HG03097 (cell line): Measurements from ENCODE around the gene ZHX3.

Source experiments
- ATAC-seq: cut with Tn5 transposase; IDR thresholded peaks from one replicate; pipeline ENCODE4 v1.9.1; 2021; ENCODE audit not compliant: unreplicated experiment, low FRiP score

The ZHX3 gene

DNA sequence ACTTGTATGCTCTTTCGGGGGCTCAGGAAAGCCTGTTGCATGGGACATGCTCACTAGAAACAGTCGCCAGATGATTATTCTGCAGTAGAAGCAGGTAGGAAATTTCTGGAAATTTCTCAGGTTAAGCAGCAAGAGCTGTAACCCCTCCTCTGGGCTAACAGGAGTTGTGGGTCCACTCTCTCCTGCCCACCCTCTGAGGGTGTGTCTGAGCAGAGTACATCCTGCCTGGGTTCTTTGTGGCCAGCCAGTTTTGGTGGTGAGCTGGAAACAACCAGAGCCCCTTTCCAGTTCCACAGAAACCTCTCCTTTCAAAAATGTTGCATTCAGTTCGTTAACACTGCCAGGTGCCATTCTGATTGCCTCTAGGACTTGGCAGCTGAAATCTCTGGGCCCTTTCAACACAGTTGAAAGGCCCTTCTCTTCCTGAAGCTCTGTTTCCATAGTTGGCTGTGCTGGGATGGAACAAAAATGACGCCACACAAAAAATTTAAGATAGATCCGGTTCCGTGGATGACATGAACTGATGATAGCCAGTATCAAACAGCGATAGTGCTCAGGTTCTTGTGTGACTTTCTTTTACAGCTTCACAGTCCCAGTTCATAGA, 141.7 kb downstream of the ZHX3 start:
- ATAC-seq = no peak

DNA sequence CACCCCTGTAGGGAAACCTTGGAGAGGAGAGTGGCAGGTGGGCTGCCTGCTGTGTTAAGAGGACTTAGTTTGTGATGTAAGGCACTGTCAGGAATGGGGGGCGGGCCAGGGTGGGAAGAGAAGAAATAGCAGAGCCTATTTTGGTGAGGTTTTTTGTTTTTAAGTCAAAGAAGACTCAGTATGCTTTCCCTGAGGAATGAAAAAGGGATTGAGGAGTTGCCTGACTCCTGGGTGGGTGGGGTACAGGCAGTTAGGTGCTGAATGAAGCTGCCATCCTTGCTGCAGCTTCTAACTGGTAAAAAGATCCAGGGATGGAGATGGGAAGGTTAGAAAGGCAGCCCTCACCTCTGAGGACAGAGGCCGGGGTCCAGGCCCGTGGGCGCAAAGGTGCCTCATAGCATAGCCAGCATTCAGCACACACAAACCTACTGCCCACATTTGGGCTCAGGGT, 142.3 kb downstream of the ZHX3 start:
- ATAC-seq = no peak

DNA sequence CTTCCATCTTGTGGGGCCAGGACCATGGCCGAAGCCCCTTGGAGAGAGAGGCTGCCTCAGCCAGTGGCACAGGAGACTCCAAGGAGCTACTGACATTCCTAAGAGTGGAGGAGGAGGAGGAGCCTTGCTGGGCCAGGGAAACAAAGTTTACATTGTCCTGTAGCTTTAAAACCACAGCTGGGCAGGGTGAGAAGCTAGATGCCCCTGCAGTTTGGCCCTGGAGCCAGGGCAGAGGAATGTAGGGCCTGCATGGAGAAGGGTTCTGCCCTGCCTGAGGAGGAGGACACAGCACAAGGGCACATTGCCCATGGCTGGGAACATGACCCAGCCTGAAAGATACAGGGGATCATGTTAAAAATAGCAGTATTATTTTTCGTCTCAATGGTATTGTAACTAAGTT, 142.7 kb downstream of the ZHX3 start:
- no peak for ATAC-seq

DNA sequence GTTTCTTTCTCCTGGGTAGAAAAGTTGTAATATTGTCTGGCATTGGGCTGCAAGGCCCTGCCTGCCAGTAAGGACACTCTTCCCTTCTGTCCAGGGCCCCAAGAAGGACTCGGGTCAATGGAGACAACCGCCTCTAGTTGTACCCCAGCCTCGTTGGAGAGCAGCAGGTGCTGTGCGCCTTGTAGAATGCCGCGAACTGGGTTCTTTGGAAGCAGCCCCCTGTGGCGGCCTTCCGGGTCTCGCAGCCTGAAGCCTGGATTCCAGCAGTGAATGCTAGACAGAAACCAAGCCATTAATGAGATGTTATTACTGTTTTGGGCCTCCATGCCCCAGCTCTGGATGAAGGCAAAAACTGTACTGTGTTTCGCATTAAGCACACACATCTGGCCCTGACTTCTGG, 143.2 kb downstream of the ZHX3 start:
- ATAC-seq = no peak

DNA sequence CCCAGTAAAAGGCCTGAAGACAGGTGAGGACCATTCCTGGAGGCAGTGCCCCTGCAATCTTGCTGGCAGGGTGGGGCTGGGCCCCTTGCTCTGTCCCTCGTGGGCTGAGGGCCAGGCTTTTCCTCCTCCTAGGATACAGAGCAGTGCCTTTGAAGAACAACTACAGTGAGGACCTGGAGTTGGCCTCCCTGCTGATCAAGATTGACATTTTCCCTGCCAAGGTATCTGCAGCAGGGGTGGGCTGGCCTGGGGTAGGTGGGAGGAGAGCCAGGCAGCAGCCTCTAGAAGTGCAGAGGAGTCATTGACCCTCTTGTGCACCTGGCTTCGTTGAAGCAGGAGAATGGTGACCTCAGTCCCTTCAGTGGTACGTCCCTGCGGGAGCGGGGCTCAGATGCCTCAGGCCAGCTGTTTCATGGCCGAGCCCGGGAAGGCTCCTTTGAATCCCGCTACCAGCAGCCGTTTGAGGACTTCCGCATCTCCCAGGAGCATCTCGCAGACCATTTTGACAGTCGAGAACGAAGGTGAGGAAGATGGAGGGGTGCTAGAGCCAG, 143.7 kb downstream of the ZHX3 start:
- ATAC-seq = no peak

DNA sequence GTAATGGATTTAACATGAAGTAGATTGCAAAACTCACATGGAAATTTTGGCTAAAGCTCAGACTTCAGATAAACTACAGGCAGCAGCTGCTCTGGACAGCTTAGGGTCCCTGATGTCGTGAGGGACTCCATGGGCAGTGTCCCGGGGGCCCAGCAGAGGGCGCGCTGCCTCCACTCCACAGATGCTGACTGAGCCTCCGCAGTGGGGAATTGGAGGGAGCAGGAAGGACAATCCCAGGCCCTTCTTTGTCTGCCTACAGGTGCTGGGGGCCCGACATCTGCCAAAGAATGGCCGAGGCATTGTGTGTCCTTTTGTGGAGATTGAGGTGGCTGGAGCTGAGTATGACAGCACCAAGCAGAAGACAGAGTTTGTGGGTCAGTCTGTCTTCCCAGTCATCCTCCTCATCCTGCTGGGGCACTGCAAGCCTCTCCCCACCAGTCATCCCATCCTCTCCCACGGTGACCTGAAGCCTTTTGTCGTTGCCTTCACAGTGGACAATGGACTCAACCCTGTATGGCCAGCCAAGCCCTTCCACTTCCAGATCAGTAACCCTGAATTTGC, 144.3 kb downstream of the ZHX3 start:
- ATAC-seq = no peak

DNA sequence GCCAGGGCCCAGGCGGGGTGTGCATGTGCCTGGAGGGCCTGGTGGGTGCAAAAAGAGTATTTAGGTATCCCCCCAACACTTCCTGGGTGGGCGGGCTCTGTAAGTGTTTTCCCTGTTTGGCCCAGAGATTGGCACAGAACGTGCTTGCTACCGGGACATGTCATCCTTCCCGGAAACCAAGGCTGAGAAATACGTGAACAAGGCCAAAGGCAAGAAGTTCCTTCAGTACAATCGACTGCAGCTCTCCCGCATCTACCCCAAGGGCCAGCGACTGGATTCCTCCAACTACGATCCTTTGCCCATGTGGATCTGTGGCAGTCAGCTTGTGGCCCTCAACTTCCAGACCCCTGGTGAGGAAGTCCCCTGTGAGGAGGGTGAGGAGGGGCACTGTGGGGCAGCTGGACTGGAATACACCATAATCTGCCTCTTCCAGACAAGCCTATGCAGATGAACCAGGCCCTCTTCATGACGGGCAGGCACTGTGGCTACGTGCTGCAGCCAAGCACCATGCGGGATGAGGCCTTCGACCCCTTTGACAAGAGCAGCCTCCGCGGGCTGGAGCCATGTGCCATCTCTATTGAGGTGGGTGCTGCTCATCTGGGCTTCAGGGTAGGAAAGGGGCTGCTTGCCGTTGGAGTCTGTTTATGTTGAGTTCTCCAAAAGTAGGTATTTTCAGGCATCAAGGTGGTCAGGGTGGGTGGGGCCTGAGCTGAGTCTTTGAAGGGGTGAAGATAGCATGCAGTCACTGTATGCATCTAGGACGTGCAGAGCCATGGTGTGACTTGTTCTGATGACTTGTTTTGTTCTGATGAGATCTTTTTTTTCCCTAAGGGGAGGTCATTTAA, 145.0 kb downstream of the ZHX3 start:
- no peak for ATAC-seq

DNA sequence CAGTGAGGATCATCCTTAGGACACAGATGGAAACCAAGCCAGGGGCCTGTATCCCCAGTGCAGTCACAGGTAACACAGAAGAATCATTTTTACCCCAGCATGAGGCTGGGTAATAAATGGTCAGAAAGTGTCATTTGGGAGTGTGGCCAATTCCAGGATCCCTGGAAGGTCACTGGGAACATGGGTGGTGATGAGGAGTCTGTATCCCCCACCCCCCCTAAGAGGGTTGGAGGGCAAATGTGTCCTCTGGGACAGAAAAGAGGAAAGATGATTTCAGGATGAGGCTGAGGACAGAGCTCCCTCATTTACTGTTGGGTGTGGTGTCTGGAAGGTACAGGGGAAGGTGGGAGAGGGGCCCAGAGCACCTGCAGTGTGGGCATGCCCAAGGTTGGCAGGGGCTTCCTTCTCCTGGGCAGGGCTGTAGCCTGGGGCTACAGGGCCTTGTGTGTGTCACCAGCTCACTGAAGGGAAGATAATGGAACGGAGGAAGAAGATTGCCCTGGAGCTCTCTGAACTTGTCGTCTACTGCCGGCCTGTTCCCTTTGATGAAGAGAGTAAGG, 145.7 kb downstream of the ZHX3 start:
- ATAC-seq = no peak

DNA sequence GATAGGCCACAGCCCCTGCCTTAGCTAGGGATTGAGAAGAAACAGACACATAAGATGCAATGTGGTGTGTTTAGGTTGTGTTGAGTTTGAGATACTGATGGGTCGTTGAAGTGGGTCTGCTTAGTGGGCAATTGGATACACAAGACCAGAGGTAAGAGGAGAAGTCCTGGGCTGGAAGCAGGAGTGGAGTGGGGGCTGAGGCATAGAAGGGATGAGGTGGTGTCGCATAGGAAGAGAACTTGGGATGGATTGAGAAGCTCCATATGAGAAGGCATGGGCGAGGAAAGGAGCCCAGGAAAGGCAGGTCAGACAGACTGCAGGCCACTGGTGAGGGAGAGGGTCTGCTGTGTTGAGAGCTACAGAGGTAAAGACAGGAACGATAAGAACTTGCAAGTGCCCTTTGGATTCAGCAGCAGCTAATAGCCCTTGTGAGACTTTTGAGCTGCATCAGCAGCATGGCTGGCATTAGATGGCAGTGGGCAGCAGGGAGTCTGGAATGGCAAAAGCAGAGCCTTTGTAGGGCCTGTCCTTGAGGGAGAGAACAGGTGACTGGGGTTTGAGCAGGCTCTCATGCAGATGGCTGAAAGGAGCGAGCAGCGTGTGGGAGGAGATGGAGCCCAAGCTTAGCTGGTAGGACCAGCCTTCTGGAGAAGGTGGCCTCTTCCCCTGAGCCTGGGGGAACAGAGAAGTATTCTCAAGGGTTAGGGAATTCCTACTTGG, 147.0 kb downstream of the ZHX3 start:
- ATAC-seq = no peak

DNA sequence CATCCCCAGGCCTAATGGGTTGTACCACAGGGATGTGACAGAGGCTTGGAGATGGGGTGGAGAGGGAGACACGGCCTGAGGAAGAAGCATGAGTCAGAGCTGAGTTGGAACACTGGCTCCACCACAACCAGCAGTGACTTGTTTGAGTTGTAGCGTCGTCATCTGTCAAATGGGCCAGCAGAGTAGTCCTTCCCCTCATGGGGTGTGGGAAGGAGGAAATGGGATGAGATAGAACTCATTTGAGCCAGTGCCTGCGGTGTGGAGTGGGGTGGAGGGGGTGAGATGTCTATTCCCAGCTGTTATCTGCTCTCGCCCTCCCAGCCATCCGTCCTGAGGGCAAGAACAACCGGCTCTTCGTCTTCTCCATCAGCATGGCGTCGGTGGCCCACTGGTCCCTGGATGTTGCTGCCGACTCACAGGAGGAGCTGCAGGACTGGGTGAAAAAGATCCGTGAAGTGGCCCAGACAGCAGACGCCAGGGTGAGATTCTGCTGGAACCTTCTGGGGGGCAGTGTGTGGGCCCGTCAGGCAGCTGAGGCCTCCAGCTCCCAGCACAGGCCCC, 147.7 kb downstream of the ZHX3 start:
- ATAC-seq = no peak

DNA sequence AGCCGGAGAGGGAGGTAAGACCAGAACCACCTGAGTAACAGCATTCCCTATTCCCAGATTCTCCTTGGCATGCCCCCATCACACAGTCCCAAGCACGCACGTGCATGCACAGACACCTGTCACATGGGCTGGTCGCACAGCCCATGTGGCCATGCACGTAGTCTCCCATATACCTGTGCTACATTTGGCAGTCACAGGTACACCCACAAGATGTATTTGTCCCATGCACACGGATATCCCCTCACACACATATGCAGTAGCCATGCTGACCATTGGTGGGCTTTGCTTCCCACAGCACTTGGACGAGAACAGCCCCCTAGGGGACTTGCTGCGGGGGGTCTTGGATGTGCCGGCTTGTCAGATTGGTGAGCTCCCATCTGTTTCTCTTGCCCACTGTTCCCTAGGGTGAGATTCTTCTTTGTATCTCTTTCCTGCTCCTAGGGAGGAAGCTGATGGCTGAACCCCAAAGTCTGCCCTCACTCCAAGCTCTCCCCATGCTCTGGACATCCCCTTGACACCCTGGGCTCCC, 148.3 kb downstream of the ZHX3 start:
- no peak for ATAC-seq

DNA sequence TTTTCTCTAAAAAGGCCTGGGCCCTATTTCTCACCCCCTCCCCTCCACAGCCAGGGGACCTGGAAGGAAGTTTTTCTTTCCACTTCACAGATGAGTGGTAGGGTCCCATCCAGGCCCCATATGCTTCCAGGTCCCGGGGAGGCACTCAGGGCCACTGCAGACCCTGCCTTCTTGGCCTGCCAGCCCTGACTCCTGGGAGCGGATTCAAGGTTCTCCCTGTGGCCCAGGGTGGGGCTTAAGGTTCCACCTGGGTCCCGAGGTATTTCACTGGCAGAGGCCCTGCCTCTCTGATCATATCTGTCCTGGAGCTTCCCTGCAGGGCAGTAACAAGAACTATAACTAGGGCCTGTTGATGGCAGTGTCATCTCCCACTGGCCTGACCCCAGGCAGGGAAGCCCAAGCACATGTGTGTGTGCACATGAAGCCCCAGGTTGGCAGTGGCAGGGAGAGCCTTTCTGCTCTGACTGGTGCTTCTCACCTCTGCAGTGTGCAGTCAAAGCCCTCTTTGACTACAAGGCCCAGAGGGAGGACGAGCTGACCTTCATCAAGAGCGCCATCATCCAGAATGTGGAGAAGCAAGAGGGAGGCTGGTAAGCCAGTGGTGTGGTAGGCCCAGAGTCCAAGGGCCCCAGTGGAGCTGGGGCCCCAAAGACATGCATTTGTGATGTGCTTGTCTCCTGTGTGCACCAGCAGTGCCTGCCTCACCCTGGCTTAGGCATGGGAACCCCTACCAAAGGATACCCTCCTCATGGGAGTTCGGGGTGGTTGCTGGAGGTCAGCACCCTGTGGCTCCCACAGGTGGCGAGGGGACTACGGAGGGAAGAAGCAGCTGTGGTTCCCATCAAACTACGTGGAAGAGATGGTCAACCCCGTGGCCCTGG, 149.0 kb downstream of the ZHX3 start:
- ATAC-seq = no peak

DNA sequence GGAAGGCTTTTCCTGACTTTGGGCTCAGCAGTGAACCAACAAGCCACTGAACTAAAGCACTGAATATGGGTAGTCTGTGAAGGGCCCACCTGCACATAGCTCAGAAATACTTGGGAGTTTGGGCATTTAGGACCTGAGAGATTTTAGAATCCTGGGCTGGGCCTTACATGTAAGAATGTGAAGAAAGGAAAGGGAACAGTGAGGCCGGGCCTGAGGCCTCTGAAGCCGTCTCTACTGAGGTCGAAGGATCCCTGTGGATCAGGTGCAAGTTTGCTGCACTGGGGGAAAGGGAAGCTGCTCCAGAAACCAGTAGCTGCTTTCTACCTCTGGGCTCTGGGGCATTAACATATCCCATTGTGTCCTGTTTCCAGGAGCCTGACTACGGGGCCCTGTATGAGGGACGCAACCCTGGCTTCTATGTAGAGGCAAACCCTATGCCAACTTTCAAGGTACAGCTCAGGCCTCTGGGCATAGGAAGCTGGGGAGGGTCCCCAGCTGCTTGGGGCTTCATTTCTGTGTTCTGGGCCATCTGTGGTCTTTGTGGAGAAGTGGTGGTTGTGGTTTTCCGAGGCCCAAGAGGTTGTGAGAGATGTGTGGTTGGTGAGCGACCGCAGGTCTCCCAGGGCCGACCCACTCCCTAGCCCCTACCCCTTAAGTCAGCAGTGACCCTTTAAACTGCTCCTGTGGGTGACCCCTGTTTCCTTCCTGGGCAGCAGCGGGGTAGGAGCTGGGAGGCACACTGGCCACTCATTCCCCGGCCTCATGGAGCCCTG, 149.9 kb downstream of the ZHX3 start:
- ATAC-seq = no peak

DNA sequence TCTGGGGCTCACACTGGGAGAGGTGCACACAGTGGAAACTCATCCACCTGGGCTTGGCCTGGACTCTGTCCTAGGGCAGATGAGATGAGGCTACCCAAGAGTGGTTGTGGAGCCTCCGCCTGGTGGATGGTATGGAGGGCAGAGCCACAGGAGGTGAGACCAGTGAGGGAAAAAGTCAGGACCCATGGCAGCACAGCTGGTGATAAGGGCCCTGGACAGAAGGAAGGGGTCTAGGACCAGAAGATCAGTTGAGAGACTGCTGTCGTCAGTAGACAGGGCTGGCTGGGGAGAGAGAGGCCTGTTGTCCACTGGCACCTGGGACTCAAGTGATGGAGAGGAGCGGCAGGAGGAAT, 150.4 kb downstream of the ZHX3 start:
- no peak for ATAC-seq

DNA sequence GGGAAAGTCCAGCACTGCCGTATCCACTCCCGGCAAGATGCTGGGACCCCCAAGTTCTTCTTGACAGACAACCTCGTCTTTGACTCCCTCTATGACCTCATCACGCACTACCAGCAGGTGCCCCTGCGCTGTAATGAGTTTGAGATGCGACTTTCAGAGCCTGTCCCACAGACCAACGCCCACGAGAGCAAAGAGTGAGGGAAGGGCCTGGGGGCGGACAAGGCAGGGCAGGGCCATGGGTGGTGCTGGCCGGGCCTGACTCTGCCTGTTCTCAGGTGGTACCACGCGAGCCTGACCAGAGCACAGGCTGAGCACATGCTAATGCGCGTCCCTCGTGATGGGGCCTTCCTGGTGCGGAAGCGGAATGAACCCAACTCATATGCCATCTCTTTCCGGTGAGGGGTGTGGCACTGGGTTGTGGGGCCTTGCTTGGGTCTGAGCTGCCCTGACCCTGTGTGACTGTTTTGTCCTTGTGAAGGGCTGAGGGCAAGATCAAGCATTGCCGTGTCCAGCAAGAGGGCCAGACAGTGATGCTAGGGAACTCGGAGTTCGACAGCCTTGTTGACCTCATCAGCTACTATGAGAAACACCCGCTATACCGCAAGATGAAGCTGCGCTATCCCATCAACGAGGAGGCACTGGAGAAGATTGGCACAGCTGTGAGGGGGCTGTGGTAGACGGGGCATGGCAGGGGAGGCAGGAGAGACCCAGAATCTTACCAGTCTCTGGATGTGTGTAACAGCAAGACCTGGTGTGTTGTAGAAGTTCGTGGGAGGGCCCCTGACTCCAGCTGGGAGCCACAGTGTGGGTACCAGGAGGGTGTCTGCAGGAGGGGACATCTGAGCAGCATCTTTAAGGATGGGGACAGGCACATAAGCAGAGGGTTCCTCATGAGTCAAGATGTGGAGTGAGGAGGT, 151.1 kb downstream of the ZHX3 start:
- no peak for ATAC-seq

DNA sequence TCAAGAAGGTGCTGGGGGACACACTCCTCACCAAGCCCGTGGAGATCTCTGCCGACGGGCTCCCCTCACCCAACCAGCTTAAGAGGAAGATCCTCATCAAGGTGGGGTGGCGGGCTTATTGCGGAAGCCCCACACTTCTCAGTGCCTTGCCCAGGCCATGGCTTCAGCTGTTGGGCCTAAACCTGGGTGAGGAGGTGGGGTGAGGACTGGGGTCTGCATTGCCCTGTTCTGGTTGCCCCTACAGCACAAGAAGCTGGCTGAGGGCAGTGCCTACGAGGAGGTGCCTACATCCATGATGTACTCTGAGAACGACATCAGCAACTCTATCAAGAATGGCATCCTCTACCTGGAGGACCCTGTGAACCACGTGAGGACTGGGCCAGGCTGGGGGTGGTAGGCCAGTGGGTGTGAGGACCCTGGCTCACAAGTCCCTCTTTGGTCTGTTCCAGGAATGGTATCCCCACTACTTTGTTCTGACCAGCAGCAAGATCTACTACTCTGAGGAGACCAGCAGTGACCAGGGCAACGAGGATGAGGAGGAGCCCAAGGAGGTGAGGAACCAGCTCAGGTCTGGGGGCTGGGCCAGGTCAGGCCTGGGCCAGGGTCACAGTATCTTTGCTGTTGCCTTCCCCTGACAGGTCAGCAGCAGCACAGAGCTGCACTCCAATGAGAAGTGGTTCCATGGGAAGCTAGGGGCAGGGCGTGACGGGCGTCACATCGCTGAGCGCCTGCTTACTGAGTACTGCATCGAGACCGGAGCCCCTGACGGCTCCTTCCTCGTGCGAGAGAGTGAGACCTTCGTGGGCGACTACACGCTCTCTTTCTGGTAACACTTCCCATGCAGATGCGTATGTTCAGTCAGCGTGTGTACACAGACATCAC, 152.3 kb downstream of the ZHX3 start:
- no peak for ATAC-seq

DNA sequence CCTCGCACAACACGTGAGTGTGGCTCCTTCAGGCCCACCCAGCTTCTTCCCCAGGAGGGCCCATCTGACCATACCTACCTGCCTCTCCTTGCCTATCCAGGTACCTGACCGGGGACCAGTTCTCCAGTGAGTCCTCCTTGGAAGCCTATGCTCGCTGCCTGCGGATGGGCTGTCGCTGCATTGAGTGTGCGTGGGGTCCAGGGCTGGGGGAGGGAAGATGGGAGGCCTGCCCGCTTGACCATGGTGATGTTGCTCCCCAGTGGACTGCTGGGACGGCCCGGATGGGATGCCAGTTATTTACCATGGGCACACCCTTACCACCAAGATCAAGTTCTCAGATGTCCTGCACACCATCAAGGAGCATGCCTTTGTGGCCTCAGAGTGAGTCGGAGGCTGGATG, 153.7 kb downstream of the ZHX3 start:
- no peak for ATAC-seq
